Measurements from ENCODE around the gene PGAM5. TPM values are rescaled to one million over a fixed set of nuclear protein-coding genes. Genes with fewer than 3 reads are reported as not detected.
A peak's percentile ranks its signal among the peaks of the same experiment; 100 is the strongest.
"Not testable (repeated sequence)": the region's sequence is repeated elsewhere in the genome, so short reads cannot be mapped to it uniquely, and the experiment has no call there.

PGAM5 gene
- total RNA-seq, 1 donor from 2014 or later, result 39.6 TPM

DNA sequence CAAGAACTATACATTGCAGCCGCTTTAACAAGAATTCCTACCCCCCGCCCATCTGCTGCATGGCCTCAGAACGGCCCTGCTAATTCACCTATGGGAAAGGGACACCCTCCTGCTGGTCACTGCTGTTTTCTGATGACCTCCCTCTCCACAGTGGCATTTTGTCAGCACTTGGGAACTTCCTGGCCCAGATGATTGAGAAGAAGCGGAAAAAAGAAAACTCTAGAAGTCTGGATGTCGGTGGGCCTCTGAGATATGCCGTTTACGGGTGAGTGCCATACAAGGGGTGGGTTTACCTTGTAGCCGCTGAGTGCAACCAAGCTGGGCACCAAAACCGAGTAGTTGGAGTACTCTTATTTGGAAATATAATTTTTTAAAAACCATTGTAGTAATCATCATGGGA is 20.5 kb upstream of the PGAM5 start:
- H3K36me3 Mint-ChIP-seq (ENCODE audit: insufficient read depth), result no peaks in the 10 kb centered on the region
- no peaks in the 10 kb centered on the region for H3K9me3 Mint-ChIP-seq (ENCODE audit: low read depth)
- H3K27ac Mint-ChIP-seq, result no peak overlapping the region
- no peak for DNase-seq (ENCODE audit: low spot score, unreplicated experiment)
- H3K27me3 Mint-ChIP-seq, result peaks cover 10% of the 10 kb centered on the region
- peak overlapping the region; percentile 34 for H3K4me3 Mint-ChIP-seq (ENCODE audit: low read depth)
- peaks cover 11% of the 10 kb centered on the region for H3K4me1 Mint-ChIP-seq (ENCODE audit: low read depth)
- no peak for TF ChIP-seq CTCF (IDR thresholded peaks at IDR 0.05; ENCODE audit: unreplicated experiment)

- H3K27me3 Mint-ChIP-seq, result peaks cover 10% of the 10 kb centered on the region
- H3K9me3 Mint-ChIP-seq (ENCODE audit: low read depth); DNase-seq (ENCODE audit: low spot score, unreplicated experiment); H3K4me1 Mint-ChIP-seq (ENCODE audit: low read depth); H3K36me3 Mint-ChIP-seq (ENCODE audit: insufficient read depth); H3K27ac Mint-ChIP-seq; H3K4me3 Mint-ChIP-seq (ENCODE audit: low read depth): not testable (repeated sequence)
Observed at GRCh38 chr12:132692030-132692429, 18.6 kb upstream of the PGAM5 start.

DNA sequence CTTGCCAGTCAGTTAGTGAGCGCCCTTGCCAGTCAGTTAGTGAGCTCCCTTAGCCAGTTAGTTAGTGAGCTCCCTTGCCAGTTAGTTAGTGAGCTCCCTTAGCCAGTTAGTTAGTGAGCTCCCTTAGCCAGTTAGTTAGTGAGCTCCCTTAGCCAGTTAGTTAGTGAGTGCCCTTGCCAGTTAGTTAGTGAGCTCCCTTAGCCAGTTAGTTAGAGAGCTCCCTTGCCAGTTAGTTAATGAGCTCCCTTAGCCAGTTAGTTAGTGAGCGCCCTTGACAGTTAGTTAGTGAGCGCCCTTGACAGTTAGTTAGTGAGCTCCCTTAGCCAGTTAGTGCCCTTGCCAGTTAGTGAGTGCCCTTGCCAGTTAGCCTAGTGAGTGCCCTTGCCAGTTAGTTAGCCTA is 15.8 kb upstream of the PGAM5 start:
- not testable (repeated sequence) for H3K9me3 Mint-ChIP-seq (ENCODE audit: low read depth); H3K4me1 Mint-ChIP-seq (ENCODE audit: low read depth); H3K36me3 Mint-ChIP-seq (ENCODE audit: insufficient read depth); H3K27ac Mint-ChIP-seq; H3K27me3 Mint-ChIP-seq; H3K4me3 Mint-ChIP-seq (ENCODE audit: low read depth); DNase-seq (ENCODE audit: low spot score, unreplicated experiment)

DNA sequence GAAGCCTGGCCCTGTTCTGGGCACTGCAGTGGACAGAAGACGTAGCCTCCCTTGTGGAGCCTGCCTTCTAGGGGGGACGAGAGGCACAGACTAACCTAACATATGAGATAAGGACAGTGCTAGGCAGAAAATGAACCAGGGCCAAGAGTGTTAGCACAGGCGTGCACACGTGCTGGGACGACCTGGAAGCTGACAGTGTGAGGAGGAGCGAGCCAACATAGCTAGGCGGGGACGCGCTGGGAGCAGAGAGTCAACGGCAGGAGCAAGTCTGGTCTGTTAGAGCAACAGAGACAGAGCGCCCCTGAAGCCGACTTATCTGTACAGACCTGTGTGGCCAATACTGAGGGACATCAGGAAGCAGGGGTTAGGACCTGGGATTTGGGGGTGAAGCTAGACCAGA is 15.2 kb upstream of the PGAM5 start:
- DNase-seq (ENCODE audit: low spot score, unreplicated experiment), result no peak
- Mint-ChIP-seq H3K27ac (no peak overlapping the region), H3K4me3 (ENCODE audit: low read depth) (no peak overlapping the region), H3K36me3 (ENCODE audit: insufficient read depth) (peaks cover 8% of the 10 kb centered on the region), H3K27me3 (no peaks in the 10 kb centered on the region), H3K4me1 (ENCODE audit: low read depth) (no peaks in the 10 kb centered on the region), H3K9me3 (ENCODE audit: low read depth) (no peaks in the 10 kb centered on the region)
- no peak for TF ChIP-seq CTCF (IDR thresholded peaks at IDR 0.05; ENCODE audit: unreplicated experiment)

GRCh38 chr12:132698341-132698740 is 12.3 kb upstream of the PGAM5 start:
- Mint-ChIP-seq H3K4me3 (ENCODE audit: low read depth) (no peak overlapping the region), H3K36me3 (ENCODE audit: insufficient read depth) (peaks cover 12% of the 10 kb centered on the region)

DNA sequence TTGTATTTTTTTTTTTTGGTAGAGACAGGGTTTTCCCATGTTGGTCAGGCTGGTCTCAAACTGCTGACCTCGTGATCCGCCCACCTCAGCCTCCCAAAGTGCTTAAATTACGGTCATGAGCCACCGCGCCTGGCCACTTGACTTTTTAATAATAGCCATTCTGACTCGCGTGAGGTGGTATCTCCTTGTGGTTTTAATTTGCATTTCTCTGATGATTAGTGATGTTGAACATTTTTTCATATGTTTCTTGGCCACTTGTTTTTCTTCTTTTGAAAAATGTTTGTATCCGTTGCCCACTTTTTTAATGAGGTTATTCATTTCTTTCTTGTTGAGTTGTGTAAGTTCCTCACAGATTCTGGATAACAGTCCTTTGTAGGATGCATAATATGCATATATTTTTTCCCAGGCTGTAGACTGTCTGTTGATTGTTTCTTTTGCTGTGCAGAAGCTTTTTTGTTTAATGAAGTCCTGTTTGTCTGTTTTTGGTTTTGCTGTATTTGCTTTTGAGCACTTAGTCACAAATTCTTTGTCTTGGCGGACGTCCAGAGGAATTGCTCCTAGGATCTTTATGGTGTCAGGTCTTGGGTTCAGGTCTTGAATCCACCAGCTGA is 10.3 kb upstream of the PGAM5 start:
- H3K9me3 Mint-ChIP-seq (ENCODE audit: low read depth), result no peaks in the 10 kb centered on the region
- no peak for TF ChIP-seq CTCF (IDR thresholded peaks at IDR 0.05; ENCODE audit: unreplicated experiment)
- no peak for DNase-seq (ENCODE audit: low spot score, unreplicated experiment)
- H3K27ac Mint-ChIP-seq, result no peak overlapping the region
- H3K27me3 Mint-ChIP-seq, result no peaks in the 10 kb centered on the region
- H3K4me1 Mint-ChIP-seq (ENCODE audit: low read depth), result no peaks in the 10 kb centered on the region
- H3K4me3 Mint-ChIP-seq (ENCODE audit: low read depth), result no peak overlapping the region
- H3K36me3 Mint-ChIP-seq (ENCODE audit: insufficient read depth), result peaks cover 12% of the 10 kb centered on the region

More at GRCh38 chr12:132698341-132698740, 12.3 kb upstream of the PGAM5 start:
- Mint-ChIP-seq H3K4me1 (ENCODE audit: low read depth) (no peaks in the 10 kb centered on the region), H3K9me3 (ENCODE audit: low read depth) (no peaks in the 10 kb centered on the region), H3K27ac (no peak overlapping the region), H3K27me3 (no peaks in the 10 kb centered on the region)
- TF ChIP-seq CTCF (IDR thresholded peaks at IDR 0.05; ENCODE audit: unreplicated experiment), result no peak
- no peak for DNase-seq (ENCODE audit: low spot score, unreplicated experiment)

Measured in progenitor cell of endocrine pancreas (in vitro differentiated cells).